GM21717 (cell line): ENCODE data around the gene MINDY4B.
"Not testable (repeated sequence)": the region's sequence is repeated elsewhere in the genome, so short reads cannot be mapped to it uniquely, and the experiment has no call there.

Experiments
- ATAC-seq: cut with Tn5 transposase; IDR thresholded peaks from one replicate; pipeline ENCODE4 v1.9.1; 2021; ENCODE audit warnings: mild to moderate bottlenecking, moderate library complexity; ENCODE audit not compliant: unreplicated experiment

Gene MINDY4B

DNA sequence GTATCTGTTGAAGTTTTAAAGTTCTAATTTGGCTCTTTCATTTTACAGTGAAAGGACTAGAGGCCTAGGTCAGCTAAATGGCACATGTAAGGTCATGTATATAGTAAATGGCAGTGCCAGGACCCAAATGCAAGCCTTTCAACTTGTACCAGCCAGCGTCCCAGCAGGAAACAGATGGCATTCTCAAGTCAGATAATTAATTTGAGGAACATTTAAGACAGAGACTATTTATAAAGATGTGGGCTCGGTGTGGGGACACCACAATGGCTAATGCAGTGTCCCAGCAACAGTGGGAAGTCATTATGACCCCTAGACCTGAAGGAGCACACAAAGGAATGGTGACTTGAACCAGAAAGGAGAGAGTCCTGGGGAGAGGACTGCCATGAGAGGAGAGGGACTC is 6.1 kb downstream of the MINDY4B start:
- ATAC-seq: no peak

- no peak for ATAC-seq
These were observed 7.0 kb downstream of the MINDY4B start for GRCh38 chr3:150898046-150898754.

- no peak for ATAC-seq
These were observed 7.6 kb downstream of the MINDY4B start for GRCh38 chr3:150897592-150897991.

GRCh38 chr3:150890831-150891230 is 14.4 kb downstream of the MINDY4B start:
- ATAC-seq: no peak

- no peak for ATAC-seq
These were observed 14.9 kb downstream of the MINDY4B start for GRCh38 chr3:150890295-150890694.

- ATAC-seq: no peak
These were observed 16.1 kb downstream of the MINDY4B start for GRCh38 chr3:150889106-150889505.

- no peak for ATAC-seq
These were observed 18.2 kb downstream of the MINDY4B start for GRCh38 chr3:150887031-150887430.

DNA sequence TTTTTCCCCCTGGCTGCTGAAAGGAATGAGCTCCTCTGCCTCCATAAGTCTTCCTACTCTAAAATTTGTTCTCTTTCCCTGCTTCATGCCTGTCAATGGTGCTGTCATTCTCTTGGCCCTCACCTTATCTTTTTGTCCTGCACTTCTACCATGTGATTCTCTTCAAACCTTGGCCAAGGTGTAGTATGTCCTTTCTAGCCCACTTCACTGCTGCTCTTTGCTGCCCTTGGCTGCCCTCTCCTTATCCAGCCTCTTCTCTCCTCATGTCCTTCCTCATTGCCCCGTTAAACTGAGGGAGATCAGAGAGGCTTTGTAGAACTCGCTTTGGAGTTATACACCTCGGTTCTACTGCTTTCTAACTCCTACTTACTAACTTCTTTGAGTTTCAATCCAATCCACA is 19.7 kb downstream of the MINDY4B start:
- ATAC-seq: no peak

- no peak for ATAC-seq
These were observed 26.2 kb downstream of the MINDY4B start for GRCh38 chr3:150878996-150879575.

DNA sequence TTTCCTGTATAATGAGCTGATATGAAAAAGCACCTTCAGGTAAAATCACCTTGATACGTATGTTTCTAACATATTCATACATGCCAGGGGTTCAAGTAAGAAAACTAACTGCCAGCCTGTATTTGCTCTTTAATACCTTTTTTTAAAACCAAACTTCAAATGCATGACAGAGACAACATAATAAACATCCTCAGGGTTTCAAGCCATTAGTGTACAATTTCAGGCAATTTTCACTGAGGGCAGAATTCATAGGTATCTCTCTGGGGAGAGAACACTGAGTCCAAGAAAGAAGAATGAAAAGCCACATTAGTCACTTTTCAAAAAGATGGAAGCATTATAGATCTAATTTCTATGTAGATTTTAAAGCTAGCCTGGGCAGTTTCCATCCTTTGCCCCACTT is 26.9 kb downstream of the MINDY4B start:
- no peak for ATAC-seq

GRCh38 chr3:150877303-150877702 is 27.9 kb downstream of the MINDY4B start:
- no peak for ATAC-seq

- ATAC-seq: no peak
These were observed 28.5 kb downstream of the MINDY4B start for GRCh38 chr3:150876611-150877265.

DNA sequence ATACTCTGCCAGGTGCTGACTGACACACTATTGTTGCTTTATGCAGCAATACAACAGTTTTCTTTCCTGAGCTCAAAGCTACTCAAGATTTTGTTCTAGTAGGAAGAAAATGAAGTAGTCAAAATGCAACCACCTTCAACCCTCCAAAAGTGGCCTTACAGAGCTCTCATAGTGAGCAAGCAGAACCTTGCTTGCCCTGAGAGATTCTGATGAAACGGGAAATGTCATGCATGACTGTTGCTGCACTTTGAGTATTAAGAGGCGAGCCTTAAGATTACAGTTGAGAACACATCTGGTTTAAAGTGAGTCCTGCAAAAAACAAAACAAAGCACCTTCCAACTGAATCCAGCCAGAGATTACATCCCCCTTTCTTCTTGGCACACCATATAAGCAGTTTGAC is 29.7 kb downstream of the MINDY4B start:
- no peak for ATAC-seq

DNA sequence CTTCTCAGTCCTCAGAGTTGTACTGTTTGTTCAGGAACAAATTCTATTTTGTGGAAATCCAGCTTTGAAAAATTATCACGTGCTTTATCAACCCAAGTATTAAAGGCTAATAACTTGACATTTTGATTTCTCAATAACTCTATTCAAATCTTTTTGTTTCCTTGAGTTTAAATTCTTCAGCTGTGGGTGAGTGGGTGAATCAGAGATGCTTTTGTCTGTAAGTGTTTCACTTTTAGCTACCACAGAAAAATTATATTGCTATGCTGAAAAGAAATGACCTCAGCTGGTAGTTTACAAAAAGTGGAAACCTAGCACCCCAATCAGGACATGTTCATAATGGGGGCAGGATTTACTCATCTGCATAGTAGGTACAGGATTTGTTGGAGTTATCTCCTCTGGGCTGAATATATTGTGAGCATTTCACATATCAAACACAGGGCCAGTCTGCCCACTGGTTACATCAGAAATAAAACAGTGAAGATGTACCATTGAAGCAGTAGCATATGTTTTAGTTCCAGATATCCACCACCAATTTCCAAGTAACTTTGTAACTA is 30.5 kb downstream of the MINDY4B start:
- no peak for ATAC-seq

DNA sequence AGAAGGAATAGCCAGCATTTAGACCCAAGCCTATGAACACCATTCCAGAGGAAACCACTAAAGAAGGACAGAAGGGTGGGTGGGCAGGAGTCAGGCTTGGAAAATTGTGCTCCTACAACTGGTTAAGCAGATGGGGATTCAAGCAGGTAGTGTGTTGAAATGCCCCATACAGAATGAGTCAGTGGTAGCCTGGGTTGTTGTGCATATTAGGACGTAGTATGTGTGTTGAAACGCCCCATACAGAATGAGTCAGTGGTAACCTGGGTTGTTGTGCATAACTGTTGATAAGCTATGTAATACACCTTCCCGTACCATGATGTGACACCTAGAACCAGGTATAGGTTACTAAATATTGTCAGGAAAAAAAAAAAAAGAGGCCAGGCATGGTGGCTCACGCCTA is 34.0 kb downstream of the MINDY4B start:
- ATAC-seq: no peak

- ATAC-seq: no peak
These were observed 34.8 kb downstream of the MINDY4B start for GRCh38 chr3:150870406-150870805.

GRCh38 chr3:150868282-150868681 is 37.0 kb downstream of the MINDY4B start:
- ATAC-seq: no peak

DNA sequence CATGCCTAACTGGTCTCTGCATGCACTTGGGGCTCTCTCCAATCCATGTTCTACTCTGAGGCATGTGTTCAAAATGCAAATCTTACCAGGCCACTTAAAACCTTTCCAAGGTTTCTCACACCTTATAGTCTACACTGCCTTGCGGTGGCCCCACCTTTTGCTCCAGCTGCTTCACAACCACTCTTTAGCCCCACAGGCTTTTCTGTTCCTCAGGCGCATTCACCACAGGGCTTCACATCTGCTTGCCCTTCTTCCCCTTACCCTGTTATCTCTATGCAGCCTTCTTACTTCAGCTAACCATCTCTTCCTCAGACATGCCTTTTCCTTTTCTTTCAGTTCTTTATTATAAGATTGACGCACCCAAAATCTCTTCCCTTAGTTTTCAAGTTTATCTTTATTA is 37.8 kb downstream of the MINDY4B start:
- ATAC-seq: no peak

DNA sequence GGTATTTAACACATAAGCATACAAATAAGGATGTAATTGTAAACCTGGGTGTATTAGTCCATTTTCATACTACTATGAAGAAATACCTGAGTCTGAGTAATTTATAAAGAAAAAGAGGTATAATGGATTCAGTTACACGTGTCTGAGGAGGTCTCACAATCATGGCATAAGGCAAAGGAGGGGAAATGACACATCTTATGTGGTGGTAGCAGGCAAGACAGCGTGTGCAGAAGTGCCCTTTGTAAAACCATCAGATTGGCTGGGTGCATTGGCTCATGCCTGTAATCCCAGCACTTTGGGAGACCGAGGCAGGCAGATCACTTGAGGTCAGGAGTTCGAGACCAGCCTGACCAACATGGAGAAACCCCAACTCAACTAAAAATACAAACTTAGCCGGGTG is 41.3 kb downstream of the MINDY4B start:
- not testable (repeated sequence) for ATAC-seq

DNA sequence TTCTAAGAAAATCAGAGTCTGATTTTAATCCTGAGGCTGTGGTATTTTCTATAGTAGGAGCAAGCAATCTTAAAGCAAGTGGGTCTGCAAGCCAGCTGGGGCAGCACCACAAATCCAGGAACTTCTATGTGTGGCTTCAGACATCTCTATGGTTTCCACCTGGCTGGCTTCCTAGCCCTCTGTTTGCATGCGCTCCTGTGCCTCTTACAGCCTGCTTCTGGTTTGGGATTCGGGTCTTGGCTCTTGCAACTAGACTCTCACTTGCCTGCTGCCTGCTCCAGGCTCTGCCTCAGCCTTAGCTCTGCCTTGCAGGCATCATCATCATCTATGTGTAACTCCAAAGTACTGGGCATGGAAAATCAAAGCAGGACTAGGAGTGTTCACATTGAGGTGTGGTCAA is 43.4 kb downstream of the MINDY4B start:
- no peak for ATAC-seq

- not testable (repeated sequence) for ATAC-seq
These were observed 47.3 kb downstream of the MINDY4B start for GRCh38 chr3:150857936-150858335.

DNA sequence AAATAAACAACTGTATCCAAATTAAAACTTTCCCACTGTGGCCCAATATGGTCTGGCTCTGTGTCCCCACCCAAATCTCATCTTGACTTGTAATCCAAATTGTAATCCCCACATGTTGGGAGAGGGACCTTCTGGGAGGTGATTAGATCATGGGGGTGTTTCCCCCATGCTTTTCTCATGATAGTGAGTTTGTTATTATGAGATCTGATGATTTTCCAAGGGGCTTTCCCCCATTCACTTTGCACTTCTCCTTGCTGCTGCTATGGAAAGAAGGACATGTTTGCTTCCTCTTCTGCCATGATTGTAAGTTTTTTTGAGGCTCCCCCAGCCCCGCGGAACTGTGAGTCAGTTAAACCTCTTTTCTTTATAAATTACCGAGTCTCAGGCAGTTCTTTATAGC is 55.0 kb downstream of the MINDY4B start:
- ATAC-seq: no peak
